ENCODE results near the gene ANKRD65. TPM values are rescaled to one million over a fixed set of nuclear protein-coding genes. Genes with fewer than 3 reads are reported as not detected.
A peak's percentile ranks its signal among the peaks of the same experiment; 100 is the strongest.

Gene ANKRD65
- total RNA-seq, 1 donor from 2014 or later, result 1.7 TPM

DNA sequence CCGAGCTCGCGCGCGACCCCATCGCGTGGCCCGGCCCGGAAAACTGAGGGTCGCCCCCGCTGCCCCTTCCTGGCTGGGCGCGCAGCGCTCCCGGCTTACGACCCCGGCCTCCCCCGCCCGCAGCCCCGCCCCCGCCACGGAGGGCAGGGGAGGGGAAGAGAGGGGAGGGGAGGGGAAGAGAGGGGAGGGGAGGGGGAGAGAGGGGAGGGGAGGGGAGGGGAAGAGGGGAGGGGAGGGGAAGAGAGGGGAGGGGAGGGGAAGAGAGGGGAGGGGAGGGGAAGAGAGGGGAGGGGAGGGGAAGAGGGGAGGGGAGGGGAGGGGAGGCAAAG is 6.7 kb upstream of the ANKRD65 start:
- peaks cover 32% of the 10 kb centered on the region for H3K27me3 ChIP-seq (ENCODE audit: low read depth)
- H3K4me1 ChIP-seq, result peaks cover 48% of the 10 kb centered on the region
- peak overlapping the region; percentile 66 for H3K27ac ChIP-seq (replicated peaks)
- H3K9me3 ChIP-seq (replicated peaks), result no peaks in the 10 kb centered on the region
- intact Hi-C loops (cut with micrococcal nuclease), result no loop called here
- no peak for DNase-seq
- TF ChIP-seq, protein P1, sequence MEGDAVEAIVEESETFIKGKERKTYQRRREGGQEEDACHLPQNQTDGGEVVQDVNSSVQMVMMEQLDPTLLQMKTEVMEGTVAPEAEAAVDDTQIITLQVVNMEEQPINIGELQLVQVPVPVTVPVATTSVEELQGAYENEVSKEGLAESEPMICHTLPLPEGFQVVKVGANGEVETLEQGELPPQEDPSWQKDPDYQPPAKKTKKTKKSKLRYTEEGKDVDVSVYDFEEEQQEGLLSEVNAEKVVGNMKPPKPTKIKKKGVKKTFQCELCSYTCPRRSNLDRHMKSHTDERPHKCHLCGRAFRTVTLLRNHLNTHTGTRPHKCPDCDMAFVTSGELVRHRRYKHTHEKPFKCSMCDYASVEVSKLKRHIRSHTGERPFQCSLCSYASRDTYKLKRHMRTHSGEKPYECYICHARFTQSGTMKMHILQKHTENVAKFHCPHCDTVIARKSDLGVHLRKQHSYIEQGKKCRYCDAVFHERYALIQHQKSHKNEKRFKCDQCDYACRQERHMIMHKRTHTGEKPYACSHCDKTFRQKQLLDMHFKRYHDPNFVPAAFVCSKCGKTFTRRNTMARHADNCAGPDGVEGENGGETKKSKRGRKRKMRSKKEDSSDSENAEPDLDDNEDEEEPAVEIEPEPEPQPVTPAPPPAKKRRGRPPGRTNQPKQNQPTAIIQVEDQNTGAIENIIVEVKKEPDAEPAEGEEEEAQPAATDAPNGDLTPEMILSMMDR (IDR thresholded peaks at IDR 0.05; ENCODE audit: borderline replicate concordance), result no peak
- H3K36me3 ChIP-seq, result no peaks in the 10 kb centered on the region
- peak overlapping the region; percentile 66 for H3K4me3 ChIP-seq

- H3K9me3 ChIP-seq (replicated peaks), result no peaks in the 10 kb centered on the region
- peaks cover 27% of the 10 kb centered on the region for H3K27me3 ChIP-seq (ENCODE audit: low read depth)
- no peak for DNase-seq
- H3K4me3 ChIP-seq, result peak overlapping the region; percentile 66
- intact Hi-C loops (cut with micrococcal nuclease), result no loop called here
- H3K27ac ChIP-seq (replicated peaks), result peak overlapping the region; percentile 66
- TF ChIP-seq, protein P1 (IDR thresholded peaks at IDR 0.05; ENCODE audit: borderline replicate concordance), result no peak
- H3K36me3 ChIP-seq, result no peaks in the 10 kb centered on the region
- peaks cover 42% of the 10 kb centered on the region for H3K4me1 ChIP-seq
Observed at GRCh38 chr1:1427106-1427819, 6.2 kb upstream of the ANKRD65 start.

DNA sequence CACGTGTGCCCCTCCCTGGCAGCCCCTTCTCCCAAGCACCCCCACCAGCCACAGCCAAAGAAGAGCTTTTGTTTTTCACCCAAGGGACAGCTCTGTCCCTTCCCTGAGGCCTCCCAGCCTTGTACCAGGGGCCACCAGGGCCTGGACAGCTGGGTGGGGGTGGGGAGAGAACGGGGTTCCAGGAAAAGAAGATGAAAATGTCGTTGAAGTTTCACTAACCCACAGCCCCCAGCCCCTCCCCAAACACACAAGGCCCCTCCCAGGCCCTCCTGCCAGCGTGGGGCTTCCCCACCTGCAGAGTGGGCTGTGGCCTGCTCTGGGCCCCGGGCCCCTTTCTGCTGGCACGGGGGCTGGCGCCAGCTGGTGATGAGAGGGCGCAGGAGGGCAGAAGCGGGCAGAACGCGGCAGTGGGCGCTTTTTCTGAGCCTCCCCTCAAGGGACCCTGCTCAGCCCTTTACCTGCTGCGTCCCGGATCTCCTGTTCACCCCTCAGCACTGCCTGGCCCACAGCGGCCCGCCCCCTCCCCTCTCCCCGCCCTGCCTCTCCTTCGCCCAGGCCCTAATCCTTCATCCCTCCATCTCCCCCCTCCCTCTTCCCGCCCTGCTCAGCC is 5.5 kb upstream of the ANKRD65 start:
- no peak for DNase-seq
- Histone ChIP-seq H3K4me1 (peaks cover 36% of the 10 kb centered on the region), H3K36me3 (no peaks in the 10 kb centered on the region), H3K9me3 (replicated peaks) (no peaks in the 10 kb centered on the region), H3K27me3 (ENCODE audit: low read depth) (peaks cover 24% of the 10 kb centered on the region), H3K4me3 (no peak overlapping the region), H3K27ac (replicated peaks) (no peak overlapping the region)
- TF ChIP-seq, protein P1 (IDR thresholded peaks at IDR 0.05; ENCODE audit: borderline replicate concordance), result no peak
- intact Hi-C loops (cut with micrococcal nuclease), result no loop called here

- intact Hi-C loops (cut with micrococcal nuclease), result no loop called here
- no peak for DNase-seq
- H3K36me3 ChIP-seq, result no peaks in the 10 kb centered on the region
- no peak overlapping the region for H3K27ac ChIP-seq (replicated peaks)
- H3K4me1 ChIP-seq, result peaks cover 33% of the 10 kb centered on the region
- H3K27me3 ChIP-seq (ENCODE audit: low read depth), result peaks cover 24% of the 10 kb centered on the region
- H3K9me3 ChIP-seq (replicated peaks), result no peaks in the 10 kb centered on the region
- TF ChIP-seq, protein P1 (IDR thresholded peaks at IDR 0.05; ENCODE audit: borderline replicate concordance), result no peak
- H3K4me3 ChIP-seq, result no peak overlapping the region
Observed at GRCh38 chr1:1425753-1426495, 4.8 kb upstream of the ANKRD65 start.

DNA sequence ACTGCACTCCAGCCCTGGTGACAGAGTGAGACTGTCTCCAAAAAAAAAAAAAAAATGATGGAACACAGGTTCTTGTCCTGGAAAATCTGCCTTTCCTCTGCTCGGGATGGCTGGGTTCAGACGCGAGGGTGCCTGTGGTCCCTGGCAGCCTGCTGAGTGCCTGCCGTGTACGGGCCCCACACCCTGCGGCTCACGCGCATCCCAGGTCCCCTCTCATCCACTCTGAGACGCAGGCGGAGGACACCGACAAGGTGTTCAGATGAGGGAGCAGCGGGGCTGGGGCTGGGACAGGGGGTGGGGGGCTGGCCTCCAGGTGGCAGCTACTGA is 4.3 kb upstream of the ANKRD65 start:
- H3K27ac ChIP-seq (replicated peaks), result no peak overlapping the region
- H3K27me3 ChIP-seq (ENCODE audit: low read depth), result peaks cover 24% of the 10 kb centered on the region
- H3K4me3 ChIP-seq, result no peak overlapping the region
- intact Hi-C loops (cut with micrococcal nuclease), result no loop called here
- no peak for DNase-seq
- TF ChIP-seq, protein P1 (IDR thresholded peaks at IDR 0.05; ENCODE audit: borderline replicate concordance), result no peak
- no peaks in the 10 kb centered on the region for H3K36me3 ChIP-seq
- no peaks in the 10 kb centered on the region for H3K9me3 ChIP-seq (replicated peaks)
- H3K4me1 ChIP-seq, result peaks cover 33% of the 10 kb centered on the region

Data from left ventricle myocardium inferior (tissue), 1 donor.